ENCODE results near the gene DNAJB9.

Gene DNAJB9

GRCh38 chr7:108572480-108572879 lies 2.8 kb downstream of the DNAJB9 start:
- TF ChIP-seq POLR2AphosphoS5 (IDR thresholded peaks at IDR 0.05; ENCODE audit: low read depth, low read length) (no peak), FOXP2 (optimal IDR thresholded peaks at IDR 0.05; ENCODE audit: borderline replicate concordance, extremely low read depth, extremely low read length, insufficient read depth) (no peak), TAF1 (IDR thresholded peaks at IDR 0.05; ENCODE audit: borderline replicate concordance, insufficient read depth, low read length) (no peak), SIN3A (IDR thresholded peaks at IDR 0.05; ENCODE audit: borderline replicate concordance, insufficient read depth, low read length) (no peak)
- TF ChIP-seq, protein P1, sequence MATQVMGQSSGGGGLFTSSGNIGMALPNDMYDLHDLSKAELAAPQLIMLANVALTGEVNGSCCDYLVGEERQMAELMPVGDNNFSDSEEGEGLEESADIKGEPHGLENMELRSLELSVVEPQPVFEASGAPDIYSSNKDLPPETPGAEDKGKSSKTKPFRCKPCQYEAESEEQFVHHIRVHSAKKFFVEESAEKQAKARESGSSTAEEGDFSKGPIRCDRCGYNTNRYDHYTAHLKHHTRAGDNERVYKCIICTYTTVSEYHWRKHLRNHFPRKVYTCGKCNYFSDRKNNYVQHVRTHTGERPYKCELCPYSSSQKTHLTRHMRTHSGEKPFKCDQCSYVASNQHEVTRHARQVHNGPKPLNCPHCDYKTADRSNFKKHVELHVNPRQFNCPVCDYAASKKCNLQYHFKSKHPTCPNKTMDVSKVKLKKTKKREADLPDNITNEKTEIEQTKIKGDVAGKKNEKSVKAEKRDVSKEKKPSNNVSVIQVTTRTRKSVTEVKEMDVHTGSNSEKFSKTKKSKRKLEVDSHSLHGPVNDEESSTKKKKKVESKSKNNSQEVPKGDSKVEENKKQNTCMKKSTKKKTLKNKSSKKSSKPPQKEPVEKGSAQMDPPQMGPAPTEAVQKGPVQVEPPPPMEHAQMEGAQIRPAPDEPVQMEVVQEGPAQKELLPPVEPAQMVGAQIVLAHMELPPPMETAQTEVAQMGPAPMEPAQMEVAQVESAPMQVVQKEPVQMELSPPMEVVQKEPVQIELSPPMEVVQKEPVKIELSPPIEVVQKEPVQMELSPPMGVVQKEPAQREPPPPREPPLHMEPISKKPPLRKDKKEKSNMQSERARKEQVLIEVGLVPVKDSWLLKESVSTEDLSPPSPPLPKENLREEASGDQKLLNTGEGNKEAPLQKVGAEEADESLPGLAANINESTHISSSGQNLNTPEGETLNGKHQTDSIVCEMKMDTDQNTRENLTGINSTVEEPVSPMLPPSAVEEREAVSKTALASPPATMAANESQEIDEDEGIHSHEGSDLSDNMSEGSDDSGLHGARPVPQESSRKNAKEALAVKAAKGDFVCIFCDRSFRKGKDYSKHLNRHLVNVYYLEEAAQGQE (IDR thresholded peaks at IDR 0.05; ENCODE audit: insufficient read depth in 1 of 2, low read depth in 2 of 2, low read length in 2 of 2) = no peak

DNA sequence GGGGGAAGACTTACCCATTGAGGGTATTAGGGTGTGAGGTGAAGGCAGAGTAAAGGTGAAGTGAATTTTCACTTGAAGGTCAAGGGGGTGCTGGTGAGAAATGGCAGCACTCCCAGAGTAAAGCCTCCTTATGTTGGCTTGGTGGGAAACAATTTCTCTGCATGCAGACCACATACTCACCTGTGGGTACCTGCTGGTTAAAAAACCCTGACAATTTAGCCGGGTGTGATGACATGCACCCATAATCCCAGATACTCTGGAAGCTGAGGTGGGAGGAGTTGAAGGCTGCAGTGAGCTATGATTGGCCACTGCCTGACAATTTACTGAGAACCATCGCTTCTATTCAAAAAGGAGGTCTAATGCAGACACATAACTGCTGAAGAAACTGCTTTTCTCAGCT lies 5.5 kb downstream of the DNAJB9 start:
- TF ChIP-seq POLR2AphosphoS5 (IDR thresholded peaks at IDR 0.05; ENCODE audit: low read depth, low read length) (no peak), FOXP2 (optimal IDR thresholded peaks at IDR 0.05; ENCODE audit: borderline replicate concordance, extremely low read depth, extremely low read length, insufficient read depth) (no peak), SIN3A (IDR thresholded peaks at IDR 0.05; ENCODE audit: borderline replicate concordance, insufficient read depth, low read length) (no peak), TAF1 (IDR thresholded peaks at IDR 0.05; ENCODE audit: borderline replicate concordance, insufficient read depth, low read length) (no peak)
- TF ChIP-seq, protein P1 (IDR thresholded peaks at IDR 0.05; ENCODE audit: insufficient read depth in 1 of 2, low read depth in 2 of 2, low read length in 2 of 2) = no peak

DNA sequence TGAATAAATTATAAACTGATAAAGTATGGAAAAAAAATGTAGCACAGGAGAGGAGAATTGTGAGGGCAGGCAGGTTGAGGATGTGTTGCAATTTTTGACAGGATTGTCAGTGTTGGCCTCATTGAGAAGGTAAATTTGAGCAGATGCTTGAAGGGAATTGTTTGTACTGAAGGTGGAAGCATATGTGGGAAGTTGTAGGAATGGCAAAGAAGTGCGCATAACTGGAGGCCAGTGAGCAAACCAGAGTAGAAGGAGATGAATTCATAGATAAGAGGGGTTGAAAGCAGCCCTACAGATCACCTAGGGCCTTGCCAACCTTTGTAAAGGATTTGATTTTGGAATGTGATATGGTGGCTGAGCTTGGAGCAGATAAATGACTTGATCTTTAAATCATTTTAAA lies 6.4 kb downstream of the DNAJB9 start:
- no peak for TF ChIP-seq TAF1 (IDR thresholded peaks at IDR 0.05; ENCODE audit: borderline replicate concordance, insufficient read depth, low read length)
- TF ChIP-seq SIN3A (IDR thresholded peaks at IDR 0.05; ENCODE audit: borderline replicate concordance, insufficient read depth, low read length) = no peak
- TF ChIP-seq, protein P1 (IDR thresholded peaks at IDR 0.05; ENCODE audit: insufficient read depth in 1 of 2, low read depth in 2 of 2, low read length in 2 of 2) = no peak
- no peak for TF ChIP-seq POLR2AphosphoS5 (IDR thresholded peaks at IDR 0.05; ENCODE audit: low read depth, low read length)
- TF ChIP-seq FOXP2 (optimal IDR thresholded peaks at IDR 0.05; ENCODE audit: borderline replicate concordance, extremely low read depth, extremely low read length, insufficient read depth) = no peak

- no peak for TF ChIP-seq POLR2AphosphoS5 (IDR thresholded peaks at IDR 0.05; ENCODE audit: low read depth, low read length)
These were observed 9.3 kb downstream of the DNAJB9 start for GRCh38 chr7:108578937-108579336.

DNA sequence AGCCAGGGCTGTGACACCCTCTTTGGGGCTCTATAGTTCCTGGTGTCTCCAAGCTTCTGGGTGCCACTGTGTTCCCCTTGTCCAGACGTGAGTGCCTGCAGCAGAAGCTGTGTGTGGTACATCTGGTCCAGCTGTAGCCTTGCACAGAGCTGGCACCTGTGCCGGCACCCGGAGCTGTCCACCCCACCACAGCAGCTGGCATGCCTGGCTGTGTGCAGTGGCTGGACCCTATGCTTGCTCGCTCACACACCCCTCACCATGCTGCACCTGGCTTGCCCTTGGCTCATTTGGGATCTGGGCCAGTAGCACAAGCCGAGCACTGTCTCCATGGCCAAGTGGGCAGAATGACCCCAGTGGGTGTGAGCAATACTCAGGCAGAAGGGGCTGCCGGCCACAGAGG lies 10.6 kb downstream of the DNAJB9 start:
- no peak for TF ChIP-seq TAF1 (IDR thresholded peaks at IDR 0.05; ENCODE audit: borderline replicate concordance, insufficient read depth, low read length)

DNA sequence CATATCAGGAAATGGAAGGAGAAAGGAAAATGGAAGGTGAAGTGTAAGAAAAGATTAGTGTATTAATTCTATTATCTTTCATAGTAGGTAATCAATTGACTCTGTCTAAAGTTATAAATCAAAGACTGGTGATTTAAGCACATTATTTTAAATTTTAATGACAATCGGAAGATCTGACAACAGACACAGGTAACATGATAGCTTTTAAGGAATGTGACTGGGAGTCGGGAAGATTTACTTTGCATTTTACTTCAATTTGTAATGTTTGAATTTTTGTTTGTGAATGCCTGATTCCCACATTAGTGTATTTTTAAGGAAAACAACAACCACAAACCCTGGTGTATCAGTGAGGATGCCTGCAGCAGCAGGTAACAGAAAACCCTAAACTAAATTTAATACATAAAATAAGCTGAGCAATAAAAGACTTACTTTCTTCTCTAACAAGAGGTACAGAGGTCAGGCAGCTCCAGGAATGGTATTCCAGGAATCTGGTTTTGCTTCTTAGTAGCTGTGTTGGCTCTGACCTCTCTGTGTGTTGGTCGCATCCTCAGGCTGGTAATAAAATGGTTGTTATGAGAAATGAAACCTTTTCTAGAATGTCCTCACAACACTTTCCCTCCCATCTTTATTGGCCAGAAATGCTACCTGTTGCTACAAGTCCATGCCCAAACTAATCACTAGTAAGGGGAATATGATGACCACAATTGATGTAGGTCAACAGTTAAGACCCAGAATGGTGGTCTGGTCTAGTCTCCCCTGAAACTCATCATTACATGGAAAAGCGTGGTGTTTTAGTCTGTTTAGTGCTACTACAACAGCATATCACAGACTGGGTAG lies 12.2 kb downstream of the DNAJB9 start:
- TF ChIP-seq SIN3A (IDR thresholded peaks at IDR 0.05; ENCODE audit: borderline replicate concordance, insufficient read depth, low read length) = no peak
- TF ChIP-seq FOXP2 (optimal IDR thresholded peaks at IDR 0.05; ENCODE audit: borderline replicate concordance, extremely low read depth, extremely low read length, insufficient read depth) = no peak
- no peak for TF ChIP-seq POLR2AphosphoS5 (IDR thresholded peaks at IDR 0.05; ENCODE audit: low read depth, low read length)
- TF ChIP-seq, protein P1 (IDR thresholded peaks at IDR 0.05; ENCODE audit: insufficient read depth in 1 of 2, low read depth in 2 of 2, low read length in 2 of 2) = no peak
- TF ChIP-seq TAF1 (IDR thresholded peaks at IDR 0.05; ENCODE audit: borderline replicate concordance, insufficient read depth, low read length) = no peak
